ENCODE results near the gene TFB1M.

TFB1M gene

GRCh38 chr6:155329460-155330132 lies 15.3 kb upstream of the TFB1M start:
- no peak for DNase-seq (ENCODE audit: low read depth)
- no peak overlapping the region for H3K4me3 ChIP-seq (replicated peaks; ENCODE audit: low read depth, low read length)
- TF ChIP-seq CTCF (IDR thresholded peaks at IDR 0.05; ENCODE audit: low read length, missing control alignments), result no peak

GRCh38 chr6:155328539-155329459 lies 14.5 kb upstream of the TFB1M start:
- no peak overlapping the region for H3K4me3 ChIP-seq (replicated peaks; ENCODE audit: low read depth, low read length)
- DNase-seq (ENCODE audit: low read depth), result peak; percentile 11
- no peak for TF ChIP-seq CTCF (IDR thresholded peaks at IDR 0.05; ENCODE audit: low read length, missing control alignments)

GRCh38 chr6:155328074-155328538 lies 13.8 kb upstream of the TFB1M start:
- TF ChIP-seq CTCF (IDR thresholded peaks at IDR 0.05; ENCODE audit: low read length, missing control alignments), result no peak

GRCh38 chr6:155327326-155328073 lies 13.2 kb upstream of the TFB1M start:
- peak; percentile 70 for TF ChIP-seq CTCF (IDR thresholded peaks at IDR 0.05; ENCODE audit: low read length, missing control alignments)
- DNase-seq (ENCODE audit: low read depth), result peak; percentile 88
- H3K4me3 ChIP-seq (replicated peaks; ENCODE audit: low read depth, low read length), result no peak overlapping the region

More at GRCh38 chr6:155328074-155328538, 13.8 kb upstream of the TFB1M start:
- no peak for DNase-seq (ENCODE audit: low read depth)
- H3K4me3 ChIP-seq (replicated peaks; ENCODE audit: low read depth, low read length), result no peak overlapping the region

GRCh38 chr6:155325700-155326516 lies 11.6 kb upstream of the TFB1M start:
- no peak for TF ChIP-seq CTCF (IDR thresholded peaks at IDR 0.05; ENCODE audit: low read length, missing control alignments)
- DNase-seq (ENCODE audit: low read depth), result no peak

GRCh38 chr6:155324993-155325392 lies 10.7 kb upstream of the TFB1M start:
- TF ChIP-seq CTCF (IDR thresholded peaks at IDR 0.05; ENCODE audit: low read length, missing control alignments), result no peak
- no peak for DNase-seq (ENCODE audit: low read depth)
- no peak overlapping the region for H3K4me3 ChIP-seq (replicated peaks; ENCODE audit: low read depth, low read length)

More at GRCh38 chr6:155325700-155326516, 11.6 kb upstream of the TFB1M start:
- H3K4me3 ChIP-seq (replicated peaks; ENCODE audit: low read depth, low read length), result no peak overlapping the region

All from fibroblast of pulmonary artery (primary cell).